ENCODE data around the gene MINDY4. TPM values are rescaled to one million over a fixed set of nuclear protein-coding genes. Genes with fewer than 3 reads are reported as not detected.

Gene MINDY4
- total and polyA plus RNA-seq, 10 of the 15 experiments (the other 5 are each of a cell fraction or from before 2014, with no cell fraction given), result 0.10 to 0.90 (median 0.40) TPM

- no peak for TF ChIP-seq PRDM15 (CRISPR knock-in tag; IDR thresholded peaks at IDR 0.05)
- TF ChIP-seq RAD21 (IDR thresholded peaks at IDR 0.05; ENCODE audit: insufficient read depth, low read depth, low read length), result no peak
- TF ChIP-seq ZBTB33 (IDR thresholded peaks at IDR 0.05), result no peak
- no peak for TF ChIP-seq RUNX3 (IDR thresholded peaks at IDR 0.05; ENCODE audit: low read length)
- no peak for TF ChIP-seq MEF2B (IDR thresholded peaks at IDR 0.05; ENCODE audit: partially characterized antibody, poor library complexity, severe bottlenecking)
- TF ChIP-seq KDM1A (IDR thresholded peaks at IDR 0.05; ENCODE audit: borderline replicate concordance), result no peak
- TF ChIP-seq EP300 (IDR thresholded peaks at IDR 0.05; ENCODE audit: borderline replicate concordance in 1 of 2, control insufficient read depth in 1 of 2, low read depth in 2 of 2, low read length in 2 of 2), result no peak
Measured at GRCh38 chr7:30906014-30906413, 134.8 kb downstream of the MINDY4 start (continued).
